Breast epithelium (tissue), 4 donors: Measurements from ENCODE around the gene TMIE. TPM values are rescaled to one million over a fixed set of nuclear protein-coding genes. Genes with fewer than 3 reads are reported as not detected.

Source experiments
- DNase-seq, 2 donors: peaks; one replicate each; pipeline ENCODE4 v3.0.0-alpha.2; 2019; ENCODE audit warnings: low spot score in 2 of 2
- H3K27ac ChIP-seq, 2 donors: fragments of 200-600 bp; sonication (generic) in 1 of 2; one replicate each; pipeline ENCODE4 v1.5.1; 2016 to 2019; ENCODE audit warnings: mild to moderate bottlenecking in 1 of 2
- H3K27me3 ChIP-seq, 2 donors: fragments of 200-600 bp; sonication (generic) in 1 of 2; one replicate each; pipeline versions ENCODE4 v1.5.1 to v1.6.0; 2017 to 2019; ENCODE audit warnings: control low read depth in 1 of 2, mild to moderate bottlenecking in 1 of 2
- H3K36me3 ChIP-seq: fragments of 200-600 bp; one replicate; pipeline ENCODE4 v1.5.1; 2019
- H3K4me1 ChIP-seq, 2 donors: fragments of 200-600 bp; sonication (generic); one replicate each; pipeline ENCODE4 v1.5.1; 2016 to 2019; ENCODE audit warnings: control low read depth in 1 of 2
- H3K4me3 ChIP-seq, 3 donors: fragments of 200-600 bp; sonication (generic); 1 replicate in 2 of 3; 2 replicates in 1 of 3; pipeline ENCODE4 v1.5.1; 2016 to 2019; ENCODE audit warnings: mild to moderate bottlenecking in 3 of 3, moderate library complexity in 2 of 3
- H3K9me3 ChIP-seq, 2 donors: fragments of 200-600 bp; sonication (generic) in 1 of 2; one replicate each; pipeline ENCODE4 v1.5.1; 2016 to 2019; ENCODE audit warnings: control low read depth in 1 of 2
- POLR2A ChIP-seq: fragments of 450-650 bp; IDR thresholded peaks from one replicate; pipeline ENCODE4 v1.6.1; 2016; ENCODE audit warnings: antibody characterized with exemption, mild to moderate bottlenecking, moderate library complexity
- POLR2AphosphoS5 ChIP-seq, 3 donors: sonication (generic); formaldehyde crosslinking; IDR thresholded peaks; one replicate each; pipeline ENCODE4 v1.6.1; 2017; ENCODE audit warnings: antibody characterized with exemption in 3 of 3
- intact Hi-C: fragments of 100-400 bp; cut with DNase I; formaldehyde crosslinking; loops from one replicate; pipeline ENCODE4 v1.15.1; 2023; ENCODE audit warnings: low total_unique reads
- total RNA-seq, 3 donors: library from RNA; depleted of rRNA; stranded (reverse); fragments of >200 nt; gene quantifications; one replicate each; pipeline ENCODE4 v1.1.0, GENCODE V29; 2016
- TF ChIP-seq, protein P1 (sequence below), 3 donors: fragments of 450-650 bp; IDR thresholded peaks; one replicate each; pipeline ENCODE4 v1.5.1; 2016 to 2017; ENCODE audit warnings: antibody characterized with exemption in 3 of 3, mild to moderate bottlenecking in 3 of 3, moderate library complexity in 3 of 3

TMIE gene
- total RNA-seq, 3 donors from 2014 or later: not detected

DNA sequence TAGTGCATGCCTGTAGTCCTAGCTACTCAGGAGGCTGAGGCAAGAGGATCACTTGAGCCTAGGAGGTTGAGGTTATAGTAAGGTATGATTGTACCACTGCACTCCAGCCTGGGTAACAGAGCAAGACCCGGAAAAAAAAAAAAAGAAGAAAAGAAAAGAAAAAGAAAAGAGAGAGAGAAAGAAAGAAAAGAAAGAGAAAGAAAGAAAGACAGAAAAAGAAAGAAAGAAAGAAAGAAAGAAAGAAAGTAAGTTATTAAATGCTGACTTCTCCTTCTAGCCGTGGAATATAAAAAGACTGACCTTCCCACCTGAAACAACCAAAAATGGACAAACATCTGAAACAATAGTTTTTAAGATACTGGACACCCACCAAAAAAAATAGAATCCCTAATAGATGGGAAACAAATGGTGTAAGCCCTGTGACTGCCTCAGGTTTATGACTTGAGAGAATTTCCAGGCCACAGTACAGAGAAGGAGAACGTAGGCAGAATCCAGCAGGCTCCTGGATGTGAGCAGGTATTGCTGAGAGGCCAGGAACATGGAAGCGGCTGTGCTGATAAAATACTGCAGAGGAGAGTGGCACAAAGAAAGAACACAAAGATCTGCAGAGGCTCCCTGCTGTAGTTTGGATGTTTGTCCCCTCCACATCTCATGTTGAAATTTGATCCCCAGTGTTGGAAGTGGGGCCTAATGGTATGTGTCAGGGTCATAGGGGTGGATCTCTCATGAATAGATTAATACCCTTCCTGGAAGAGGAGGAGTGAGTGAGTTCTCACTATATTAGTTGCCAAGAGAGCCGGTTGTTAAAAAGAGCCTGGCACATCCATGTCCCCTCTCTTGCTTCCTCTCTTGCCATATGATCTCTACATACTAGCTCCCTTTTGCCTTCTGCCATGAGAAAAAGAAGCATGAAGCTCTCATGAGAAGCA, 58.3 kb downstream of the TMIE start:
- no peaks in the 10 kb centered on the region for H3K36me3 ChIP-seq
- no peaks in the 10 kb centered on the region for H3K27me3 ChIP-seq
- H3K27ac ChIP-seq: no peak overlapping the region
- H3K4me1 ChIP-seq: no peaks in the 10 kb centered on the region
- TF ChIP-seq POLR2A: no peak
- TF ChIP-seq, protein P1, sequence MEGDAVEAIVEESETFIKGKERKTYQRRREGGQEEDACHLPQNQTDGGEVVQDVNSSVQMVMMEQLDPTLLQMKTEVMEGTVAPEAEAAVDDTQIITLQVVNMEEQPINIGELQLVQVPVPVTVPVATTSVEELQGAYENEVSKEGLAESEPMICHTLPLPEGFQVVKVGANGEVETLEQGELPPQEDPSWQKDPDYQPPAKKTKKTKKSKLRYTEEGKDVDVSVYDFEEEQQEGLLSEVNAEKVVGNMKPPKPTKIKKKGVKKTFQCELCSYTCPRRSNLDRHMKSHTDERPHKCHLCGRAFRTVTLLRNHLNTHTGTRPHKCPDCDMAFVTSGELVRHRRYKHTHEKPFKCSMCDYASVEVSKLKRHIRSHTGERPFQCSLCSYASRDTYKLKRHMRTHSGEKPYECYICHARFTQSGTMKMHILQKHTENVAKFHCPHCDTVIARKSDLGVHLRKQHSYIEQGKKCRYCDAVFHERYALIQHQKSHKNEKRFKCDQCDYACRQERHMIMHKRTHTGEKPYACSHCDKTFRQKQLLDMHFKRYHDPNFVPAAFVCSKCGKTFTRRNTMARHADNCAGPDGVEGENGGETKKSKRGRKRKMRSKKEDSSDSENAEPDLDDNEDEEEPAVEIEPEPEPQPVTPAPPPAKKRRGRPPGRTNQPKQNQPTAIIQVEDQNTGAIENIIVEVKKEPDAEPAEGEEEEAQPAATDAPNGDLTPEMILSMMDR (IDR thresholded peaks at IDR 0.05): no peak
- no peak for TF ChIP-seq POLR2AphosphoS5 (IDR thresholded peaks at IDR 0.05)
- H3K4me3 ChIP-seq: no peak overlapping the region
- no peak for DNase-seq
- H3K9me3 ChIP-seq: peaks cover 2 to 7% of the 10 kb centered on the region in 2 donors
- intact Hi-C loops: no loop called here

Other genes starting within 250 kb of the TMIE start
- 100 to 1,000 TPM in 2 of 3 donors, 10 to 100 TPM in 1; 78.7 to 282 (median 190) TPM for gene LTF, start 236.5 kb upstream of the TMIE start, total RNA-seq
- not detected for gene RTP3, start 203.4 kb upstream of the TMIE start, total RNA-seq
- 10 to 100 TPM in 1 of 3 donors, 1 to 10 TPM in 2; 1.5 to 13.8 (median 2.0) TPM for gene LRRC2, start 135.1 kb upstream of the TMIE start, total RNA-seq
- not detected for gene FAM240A, start 88.9 kb upstream of the TMIE start, total RNA-seq
- 10 to 100 TPM in 2 of 3 donors, 1 to 10 TPM in 1; 6.7 to 22.9 (median 20.6) TPM for gene ALS2CL, start 7.7 kb upstream of the TMIE start, total RNA-seq
- gene PRSS50, start 16.5 kb downstream of the TMIE start, total RNA-seq: 1 to 10 TPM in 2 of 3 donors, not detected in 1; 2.9 to 3.6 TPM
- gene MYL3, start 162.1 kb downstream of the TMIE start, total RNA-seq: 1 to 10 TPM; 5.9 to 8.5 (median 6.2) TPM
- 10 to 100 TPM in 2 of 3 donors, 1 to 10 TPM in 1; 4.7 to 38.2 (median 13.4) TPM for gene PTH1R, start 176.3 kb downstream of the TMIE start, total RNA-seq